MM.1S (cell line): Measurements from ENCODE around the gene PTPRG.

ENCODE experiments used
- CTCF ChIP-seq: fragments of 300-600 bp; sonication (generic); IDR thresholded peaks from 2 replicates; pipeline ENCODE4 v1.5.1; 2016; ENCODE audit warnings: antibody characterized with exemption, low read length, mixed read lengths
- EZH2 ChIP-seq: fragments of 300-600 bp; sonication (generic); optimal IDR thresholded peaks from 2 replicates; pipeline ENCODE3; 2017; ENCODE audit warnings: low read depth, mild to moderate bottlenecking, antibody characterized with exemption, low read length, mixed read lengths
- EZH2phosphoT487 ChIP-seq: fragments of 300-600 bp; sonication (generic); IDR thresholded peaks from 2 replicates; pipeline ENCODE4 v1.6.1; 2018; ENCODE audit warnings: antibody characterized with exemption, low read length

DNA sequence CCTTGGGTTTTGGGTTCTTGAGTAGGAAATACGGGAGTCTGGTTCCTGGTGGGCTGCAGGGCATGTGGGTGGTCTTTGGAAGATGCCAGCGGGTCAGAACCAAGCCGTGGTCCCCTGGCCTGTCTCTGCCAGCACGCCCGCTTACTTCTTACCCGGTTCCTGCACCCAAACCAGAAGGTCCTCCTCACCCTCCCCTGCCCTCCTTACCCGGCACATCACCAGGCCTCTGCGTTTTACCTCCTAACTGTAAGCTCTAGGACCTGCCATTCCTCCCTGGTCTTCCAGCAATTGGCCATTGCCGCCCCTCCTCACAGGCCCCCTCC lies 628.0 kb downstream of the PTPRG start:
- TF ChIP-seq CTCF (no peak), EZH2phosphoT487 (no peak), EZH2 (no peak)
